Erythroblast (primary cell): Measurements from ENCODE around the gene KCTD7.
A peak's percentile ranks its signal among the peaks of the same experiment; 100 is the strongest.
"Not testable (repeated sequence)": the region's sequence is repeated elsewhere in the genome, so short reads cannot be mapped to it uniquely, and the experiment has no call there.

Experiments
- DNase-seq, 2 experiments: peaks; one replicate each; lab custom pipeline; 2025; lab: John Stamatoyannopoulos, UW
- GATA1 ChIP-seq: IDR thresholded peaks from 2 replicates; pipeline ENCODE4 v1.6.1; 2011; ENCODE audit warnings: low read depth, mild to moderate bottlenecking, control low read depth, low read length, moderate library complexity
- POLR2A ChIP-seq: IDR thresholded peaks from 2 replicates; pipeline ENCODE4 v1.6.1; 2011; ENCODE audit warnings: mild to moderate bottlenecking, low read length

KCTD7 gene

GRCh38 chr7:66657798-66658197 is 29.1 kb downstream of the KCTD7 start:
- no peak for DNase-seq

GRCh38 chr7:66662646-66663264 is 34.1 kb downstream of the KCTD7 start:
- TF ChIP-seq POLR2A = no peak
- no peak for TF ChIP-seq GATA1
- no peak for DNase-seq

More at GRCh38 chr7:66657798-66658197, 29.1 kb downstream of the KCTD7 start:
- TF ChIP-seq POLR2A (no peak), GATA1 (no peak)

- TF ChIP-seq GATA1 (no peak), POLR2A (no peak)
- no peak for DNase-seq
These were observed 36.1 kb downstream of the KCTD7 start for GRCh38 chr7:66664590-66665293.

GRCh38 chr7:66666313-66666952 is 37.8 kb downstream of the KCTD7 start:
- no peak for DNase-seq
- TF ChIP-seq GATA1 (no peak), POLR2A (no peak)

GRCh38 chr7:66667023-66667728 is 38.5 kb downstream of the KCTD7 start:
- DNase-seq = no peak
- TF ChIP-seq GATA1 (no peak), POLR2A (no peak)

- TF ChIP-seq GATA1 (no peak), POLR2A (no peak)
- no peak for DNase-seq
These were observed 39.4 kb downstream of the KCTD7 start for GRCh38 chr7:66668112-66668511.

- TF ChIP-seq POLR2A = no peak
- TF ChIP-seq GATA1 = no peak
- DNase-seq = no peak
These were observed 40.0 kb downstream of the KCTD7 start for GRCh38 chr7:66668677-66669076.

GRCh38 chr7:66669088-66669487 is 40.4 kb downstream of the KCTD7 start:
- TF ChIP-seq POLR2A (no peak), GATA1 (no peak)
- no peak for DNase-seq

GRCh38 chr7:66669496-66669895 is 40.8 kb downstream of the KCTD7 start:
- no peak for DNase-seq
- TF ChIP-seq GATA1 = no peak

- no peak for TF ChIP-seq POLR2A
- TF ChIP-seq GATA1 = no peak
- DNase-seq = no peak
These were observed 42.4 kb downstream of the KCTD7 start for GRCh38 chr7:66671034-66671433.

- DNase-seq = peak; percentile 39
These were observed 42.8 kb downstream of the KCTD7 start for GRCh38 chr7:66671486-66671885.

- DNase-seq = not testable (repeated sequence)
These were observed 43.9 kb downstream of the KCTD7 start for GRCh38 chr7:66672432-66673123.

GRCh38 chr7:66673124-66673640 is 44.5 kb downstream of the KCTD7 start:
- DNase-seq = peak; percentile 45 to 71
